ENCODE measurements around the gene ZNF511.

DNA sequence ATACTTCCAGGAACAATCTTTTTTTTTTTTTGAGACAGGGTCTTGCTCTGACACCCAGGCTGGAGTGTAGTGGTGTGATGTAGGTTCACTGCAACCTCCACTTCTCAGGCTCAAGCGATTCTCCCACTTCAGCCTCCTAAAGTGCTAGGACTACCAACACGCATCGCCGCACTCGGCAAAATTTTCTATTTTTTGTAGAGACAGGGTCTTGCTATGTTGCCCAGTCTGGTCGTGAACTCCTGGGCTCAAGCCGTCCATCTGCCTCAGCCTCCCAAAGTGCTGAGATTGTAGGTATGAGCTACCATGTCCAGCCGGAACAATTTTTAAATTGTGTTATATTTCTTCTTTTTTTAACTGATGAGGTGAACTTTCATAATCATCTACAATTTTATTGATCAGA, 2.1 kb downstream of the ZNF511 start:
- TF ChIP-seq CTCF (IDR thresholded peaks at IDR 0.05) (no peak), ELF4 (CRISPR knock-in tag; IDR thresholded peaks at IDR 0.05; ENCODE audit: low read depth) (no peak)
